ENCODE measurements around the gene DMGDH.

DMGDH gene

GRCh38 chr5:78972654-78973428 is 96.6 kb downstream of the DMGDH start:
- no peak for DNase-seq

DNA sequence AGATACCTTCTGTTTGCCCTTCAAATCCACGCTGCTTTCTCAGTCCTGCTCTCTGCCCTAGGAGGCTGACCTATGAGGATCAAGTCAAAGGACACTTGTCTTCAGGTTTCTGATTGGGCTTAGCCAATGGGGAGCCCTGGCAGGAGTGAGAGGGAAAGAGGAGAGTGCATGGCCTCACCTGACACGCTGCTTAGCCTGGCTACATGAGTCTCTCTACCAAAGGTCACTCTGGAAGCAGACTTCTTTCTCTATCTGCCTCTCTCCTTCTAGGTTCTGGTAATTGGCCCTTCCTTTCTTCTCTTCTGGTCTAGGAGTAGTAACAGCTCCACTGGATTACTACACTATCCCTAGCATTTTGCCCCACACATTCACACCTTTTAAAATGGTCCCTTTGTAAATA is 97.5 kb downstream of the DMGDH start:
- DNase-seq: no peak

DNA sequence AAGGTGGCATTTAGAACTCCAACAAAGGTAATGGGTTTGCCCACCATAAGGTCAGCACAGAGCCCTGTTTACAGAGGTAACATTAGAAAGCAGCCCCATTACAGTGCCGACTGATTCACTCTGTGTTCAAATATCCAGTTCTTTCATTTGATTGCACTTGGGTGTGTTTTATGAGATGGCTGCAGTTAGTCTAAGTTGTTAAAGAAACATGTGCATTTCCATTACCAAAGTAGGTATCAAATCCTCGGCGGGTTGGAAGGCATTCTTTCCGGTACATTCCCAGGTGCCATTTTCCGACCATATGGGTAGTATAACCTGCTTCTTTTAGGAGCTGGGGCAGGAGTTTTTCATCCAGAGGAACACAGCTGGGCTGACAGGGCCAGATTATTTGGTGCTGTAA is 100.7 kb downstream of the DMGDH start:
- no peak for DNase-seq

- no peak for DNase-seq
Observed at GRCh38 chr5:78964889-78965288, 104.6 kb downstream of the DMGDH start.

- no peak for DNase-seq
Observed at GRCh38 chr5:78961743-78962142, 107.7 kb downstream of the DMGDH start.

GRCh38 chr5:78959767-78960166 is 109.7 kb downstream of the DMGDH start:
- DNase-seq: no peak

DNA sequence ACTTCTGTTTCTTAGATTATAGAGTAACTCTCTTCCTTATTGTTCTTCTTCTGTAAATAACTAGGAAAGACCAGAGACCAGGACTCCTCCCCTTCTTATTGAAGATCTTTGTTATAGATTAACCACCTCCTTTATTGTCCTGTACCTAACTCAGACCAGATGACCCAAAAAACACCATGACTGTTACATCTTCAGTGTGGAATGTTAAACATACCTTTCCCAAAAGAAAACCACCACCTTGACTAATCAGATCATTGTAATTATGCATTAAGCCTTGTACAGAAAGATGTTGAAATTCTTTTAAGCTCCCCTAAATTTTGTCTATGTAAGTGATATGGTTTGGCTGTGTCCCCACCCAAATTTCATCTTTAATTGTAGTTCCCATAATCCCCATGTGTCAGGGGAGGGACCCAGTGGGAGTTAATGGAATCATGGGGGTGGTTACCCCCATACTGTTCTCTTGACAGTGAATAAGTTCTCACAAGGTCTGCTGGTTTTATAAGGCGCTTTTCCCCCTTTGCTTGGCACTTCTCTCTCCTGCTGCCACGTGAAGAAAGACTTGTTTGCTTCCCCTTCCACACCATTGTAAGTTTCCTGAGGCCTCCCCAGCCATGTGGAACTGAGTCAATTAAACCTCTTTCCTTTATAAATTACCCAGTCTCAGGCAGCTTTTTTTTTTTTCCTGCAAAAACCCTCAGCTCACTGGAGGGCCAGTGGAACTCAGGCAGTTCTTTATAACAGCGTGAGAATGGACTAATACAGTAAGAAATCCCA is 110.6 kb downstream of the DMGDH start:
- no peak for DNase-seq

DNA sequence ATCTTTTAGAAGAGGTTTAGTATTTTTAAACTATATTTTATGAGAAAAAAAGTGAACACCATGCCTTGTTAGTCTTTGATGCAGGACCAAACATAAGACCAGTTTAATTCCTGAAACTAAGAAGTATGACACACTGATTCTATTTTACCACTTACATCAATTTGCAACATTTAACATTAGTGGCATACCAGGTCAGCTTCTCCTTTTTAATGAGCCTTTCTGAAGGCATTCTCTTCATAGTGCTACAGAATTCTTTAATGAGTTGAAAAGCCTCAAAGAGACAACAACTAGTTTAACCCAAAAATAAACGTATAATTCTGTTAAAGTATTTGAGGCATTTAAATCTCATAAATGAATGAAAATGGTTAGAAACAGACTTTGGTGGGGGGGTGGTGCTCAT is 112.6 kb downstream of the DMGDH start:
- DNase-seq: no peak

DNA sequence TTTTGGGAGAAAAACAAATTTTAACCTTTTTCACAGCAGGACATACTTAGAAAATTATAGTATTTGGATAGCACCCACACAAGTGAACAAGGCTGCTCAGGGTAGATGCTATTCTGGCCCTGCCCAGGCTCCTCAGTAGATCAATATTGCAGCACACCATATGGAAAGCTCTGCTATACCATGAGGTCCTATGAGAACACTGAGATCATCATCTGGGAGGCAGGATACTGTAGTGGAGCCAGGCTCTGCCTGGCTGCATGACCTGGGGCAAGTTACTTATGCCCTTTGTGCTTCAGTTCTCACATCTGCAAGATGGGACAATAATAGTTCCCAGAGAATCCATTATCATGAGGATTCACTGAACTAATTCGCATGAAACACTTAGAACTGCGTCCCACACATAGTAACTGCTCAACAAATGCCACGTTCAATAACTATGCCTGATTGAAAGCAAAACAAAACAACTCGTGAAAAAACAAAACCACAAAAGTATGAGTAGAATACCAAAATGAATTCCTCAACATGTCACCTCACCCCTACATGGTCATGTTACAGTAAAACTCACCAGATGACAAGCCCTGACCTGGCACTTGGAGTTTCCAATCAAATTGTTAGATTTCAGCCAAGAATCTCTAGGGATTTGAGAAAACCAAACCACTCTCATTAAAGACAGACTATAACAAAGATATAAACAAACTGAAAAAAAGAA is 116.2 kb downstream of the DMGDH start:
- DNase-seq: no peak

Measured in stimulated activated CD4-positive, alpha-beta T cell treated with anti-CD3 and anti-CD28 coated beads, Interleukin-2, amount 100 ng/mL, for 24 hours (primary cell).